Nucleus accumbens (tissue), 56 donors: ENCODE measurements around the gene OR5M11.
"Not testable (repeated sequence)": the region's sequence is repeated elsewhere in the genome, so short reads cannot be mapped to it uniquely, and the experiment has no call there.

Source experiments
- DNase-seq, 56 donors: peaks; one replicate each; lab custom pipeline; 2025; lab: John Stamatoyannopoulos, UW

Gene OR5M11

GRCh38 chr11:56543157-56543556, at the start of gene OR5M11:
Gene OR5M11, minus strand, starts transcription at chr11:56543257. Its CDS starts 0 bp downstream, at chr11:56543257.
- DNase-seq: no peak

DNA sequence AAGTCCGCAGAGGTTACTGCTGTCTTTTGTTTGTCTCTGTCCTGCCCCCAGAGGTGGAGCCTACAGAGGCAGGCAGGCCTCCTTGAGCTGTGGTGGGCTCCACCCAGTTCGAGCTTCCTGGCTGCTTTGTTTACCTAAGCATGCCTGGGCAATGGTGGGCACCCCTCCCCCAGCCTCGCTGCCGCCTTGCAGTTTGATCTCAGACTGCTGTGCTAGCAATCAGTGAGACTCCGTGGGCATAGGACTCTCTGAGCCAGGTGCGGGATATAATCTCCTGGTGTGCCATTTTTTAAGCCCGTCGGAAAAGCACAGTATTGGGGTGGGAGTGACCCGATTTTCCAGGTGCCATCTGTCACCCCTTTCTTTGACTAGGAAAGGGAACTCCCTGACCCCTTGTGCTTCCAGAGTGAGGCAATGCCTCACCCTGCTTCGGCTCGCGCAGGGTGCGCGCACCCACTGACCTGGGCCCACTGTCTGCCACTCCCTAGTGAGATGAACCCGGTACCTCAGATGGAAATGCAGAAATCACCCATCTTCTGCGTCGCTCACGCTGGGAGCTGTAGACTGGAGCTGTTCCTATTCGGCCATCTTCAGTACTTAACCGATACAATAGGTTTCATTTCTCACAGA, 49.1 kb upstream of the OR5M11 start:
- not testable (repeated sequence) for DNase-seq

GRCh38 chr11:56577621-56578020, 34.6 kb upstream of the OR5M11 start, which contains the start of gene OR5M10:
Gene OR5M10, minus strand, starts transcription at chr11:56577721. Its CDS starts 0 bp downstream, at chr11:56577721.
- no peak for DNase-seq

DNA sequence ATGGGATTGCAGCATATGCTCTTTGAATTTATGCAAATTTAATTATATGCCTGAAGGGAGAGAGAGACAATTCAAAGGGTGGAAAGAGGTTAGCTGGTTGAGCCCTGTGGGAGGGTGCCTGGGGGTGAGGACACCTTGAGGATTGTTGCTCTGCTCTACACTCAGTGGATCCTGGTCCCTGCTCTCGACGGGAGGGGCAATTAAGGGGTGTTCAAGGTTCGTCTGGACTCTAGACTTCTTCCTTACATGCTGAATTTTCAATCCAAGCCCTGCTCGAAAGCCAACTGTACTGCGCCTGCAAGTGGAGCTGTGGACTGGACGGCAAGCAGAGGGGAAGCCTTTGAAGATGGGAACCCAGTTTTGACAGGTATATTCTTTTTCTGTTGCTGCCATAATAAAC, 15.5 kb upstream of the OR5M11 start:
- DNase-seq: no peak

DNA sequence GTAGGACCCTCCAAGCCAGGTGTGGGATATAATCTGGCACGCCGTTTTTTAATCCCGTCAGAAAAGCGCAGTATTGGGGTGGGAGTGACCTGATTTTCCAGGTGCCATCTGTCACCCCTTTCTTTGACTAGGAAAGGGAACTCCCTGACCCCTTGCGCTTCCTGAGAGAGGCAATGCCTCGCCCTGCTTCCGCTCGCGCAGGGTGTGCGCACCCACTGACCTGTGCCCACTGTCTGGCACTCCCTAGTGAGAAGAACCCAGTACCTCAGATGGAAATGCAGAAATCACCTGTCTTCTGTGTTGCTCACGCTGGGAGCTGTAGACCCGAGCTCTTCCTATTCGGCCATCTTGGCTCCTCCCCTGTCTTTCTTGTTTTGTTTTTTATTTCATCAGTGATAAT, 11.6 kb upstream of the OR5M11 start:
- not testable (repeated sequence) for DNase-seq

GRCh38 chr11:56545531-56545930, 2.5 kb upstream of the OR5M11 start:
- no peak for DNase-seq

DNA sequence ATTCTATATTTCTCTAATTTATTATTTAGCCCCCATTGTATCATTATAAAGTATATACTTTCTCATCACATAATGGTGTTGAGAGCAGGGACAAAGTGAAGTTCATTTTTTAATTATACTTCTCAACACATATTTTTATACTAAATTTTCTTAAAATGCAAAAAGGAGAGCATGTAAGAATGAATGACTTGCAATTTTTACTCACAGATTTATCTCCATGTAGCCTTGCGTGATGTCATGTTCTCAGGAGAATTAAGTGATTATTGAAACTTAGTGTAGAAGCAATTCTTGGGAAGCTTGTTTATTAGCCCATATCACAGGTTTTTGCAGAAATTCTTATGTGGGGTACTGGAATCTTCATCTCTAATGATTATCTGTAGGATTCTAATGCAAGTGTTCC, 682 bp upstream of the OR5M11 start:
- DNase-seq: no peak

- no peak for DNase-seq
Measured at GRCh38 chr11:56533054-56533740, 9.9 kb downstream of the OR5M11 start.

- DNase-seq: no peak
Measured at GRCh38 chr11:56531856-56532255, 11.2 kb downstream of the OR5M11 start.

DNA sequence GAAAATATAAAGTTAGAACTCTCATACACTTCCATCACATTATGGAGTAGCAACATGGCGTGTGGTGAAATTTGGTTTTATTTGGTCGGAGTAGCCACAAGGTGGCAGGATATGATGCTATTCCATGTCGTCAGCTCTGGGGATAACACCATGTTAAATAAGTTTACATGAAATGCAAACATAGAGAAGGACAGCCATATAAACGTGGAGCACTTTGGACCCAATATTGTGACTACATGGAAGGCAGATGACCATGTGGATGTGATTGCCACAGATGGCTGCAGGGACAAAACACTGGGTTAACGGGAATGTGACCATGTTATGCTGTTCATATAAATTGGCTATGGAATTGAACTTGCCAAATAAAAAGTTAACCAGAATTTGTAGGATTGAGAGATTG, 21.0 kb downstream of the OR5M11 start:
- no peak for DNase-seq

DNA sequence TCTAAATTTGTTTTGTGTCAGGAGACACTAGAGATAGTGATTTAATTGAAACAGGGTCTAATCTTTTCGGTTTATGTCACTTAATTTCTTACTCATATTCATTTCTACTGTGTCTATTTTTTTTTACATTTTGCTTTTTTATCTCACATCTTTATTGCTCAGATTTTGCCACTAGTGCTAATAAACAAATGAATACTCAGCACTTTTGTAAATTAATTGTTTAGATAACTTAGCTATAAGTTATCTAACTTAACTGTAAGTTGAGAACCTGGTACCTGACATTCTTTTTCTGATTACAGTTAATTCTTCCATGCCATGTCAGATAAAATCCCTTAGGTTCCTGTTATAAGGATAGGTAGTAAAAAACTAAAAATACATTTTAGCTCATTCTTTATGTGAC, 29.8 kb downstream of the OR5M11 start:
- DNase-seq: no peak

DNA sequence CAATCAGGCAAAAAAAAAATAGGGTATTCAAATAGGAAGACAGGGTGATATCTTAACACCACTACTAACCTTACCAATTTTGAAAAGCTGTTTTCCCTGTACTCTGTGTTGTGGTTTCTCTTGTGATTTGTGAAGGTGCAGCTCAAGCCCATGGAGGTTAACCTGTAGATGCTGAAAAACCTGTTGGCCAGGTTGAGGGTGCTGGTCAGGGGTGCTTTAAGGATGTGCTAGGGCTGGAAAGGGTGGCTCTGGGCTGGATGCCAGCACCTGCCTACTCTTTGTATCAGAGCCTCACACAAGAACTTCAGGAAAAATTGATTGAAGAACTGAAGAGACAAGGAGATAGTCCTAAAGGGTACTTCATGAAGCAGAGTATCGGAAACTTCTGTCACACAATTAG, 33.6 kb downstream of the OR5M11 start:
- DNase-seq: no peak

DNA sequence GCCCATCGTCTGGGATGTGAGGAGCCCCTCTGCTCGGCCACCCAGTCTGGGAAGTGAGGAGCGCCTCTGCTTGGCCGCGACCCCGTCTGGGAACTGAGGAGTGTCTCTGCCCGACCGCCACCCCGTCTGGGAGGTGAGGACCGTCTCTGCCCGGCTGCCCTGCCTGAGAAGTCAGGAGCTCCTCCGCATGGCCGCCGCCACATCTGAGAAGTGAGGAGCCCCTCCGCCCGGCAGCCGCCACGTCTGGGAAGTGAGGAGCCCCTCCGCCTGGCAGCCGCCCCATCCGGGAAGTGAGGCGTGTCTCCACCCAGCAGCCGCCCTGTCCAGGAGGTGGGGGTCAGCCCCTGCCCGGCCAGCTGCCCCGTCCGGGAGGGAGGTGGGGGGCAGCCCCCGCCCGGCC, 46.0 kb downstream of the OR5M11 start:
- no peak for DNase-seq

DNA sequence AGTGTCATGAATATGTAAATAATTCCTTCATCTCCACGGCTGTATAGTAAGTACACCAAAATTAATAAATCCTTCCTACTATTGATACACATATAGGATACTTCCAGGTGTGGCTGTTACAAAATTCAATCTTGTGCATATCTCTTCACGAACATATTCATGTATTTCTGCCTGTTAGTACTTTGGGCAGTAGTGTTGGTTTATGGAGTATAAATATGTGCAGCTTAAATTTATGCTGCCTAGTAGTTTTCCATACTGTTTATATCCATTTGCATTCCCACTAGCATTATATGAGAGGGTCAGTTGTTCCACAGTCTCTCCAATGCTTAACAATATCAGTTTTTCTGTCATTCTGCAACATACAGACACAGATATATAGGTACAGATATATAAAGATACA, 47.9 kb downstream of the OR5M11 start:
- no peak for DNase-seq
